PC-3 (cell line): ENCODE data around the gene RNF146.

ENCODE experiments used
- CTCF ChIP-seq: fragments of 300-600 bp; sonication (generic); conservative IDR thresholded peaks from 2 replicates; pipeline ENCODE4 v1.5.1; 2017; ENCODE audit warnings: antibody characterized with exemption, low read depth, mild to moderate bottlenecking, low read length
- EZH2 ChIP-seq: fragments of 300-600 bp; sonication (generic); IDR thresholded peaks from one replicate; pipeline ENCODE4 v1.6.1; 2017; ENCODE audit warnings: antibody characterized with exemption, mild to moderate bottlenecking, low read length; ENCODE audit not compliant: unreplicated experiment

- TF ChIP-seq CTCF (no peak), EZH2 (no peak)
Observed at GRCh38 chr6:127276331-127276730, 9.7 kb downstream of the RNF146 start.
